ENCODE data around the gene FAM25C. TPM values are rescaled to one million over a fixed set of nuclear protein-coding genes. Genes with fewer than 3 reads are reported as not detected.
"Not testable (repeated sequence)": the region's sequence is repeated elsewhere in the genome, so short reads cannot be mapped to it uniquely, and the experiment has no call there.

FAM25C gene
- total RNA-seq, 1 experiment from 2014 or later, result not detected

DNA sequence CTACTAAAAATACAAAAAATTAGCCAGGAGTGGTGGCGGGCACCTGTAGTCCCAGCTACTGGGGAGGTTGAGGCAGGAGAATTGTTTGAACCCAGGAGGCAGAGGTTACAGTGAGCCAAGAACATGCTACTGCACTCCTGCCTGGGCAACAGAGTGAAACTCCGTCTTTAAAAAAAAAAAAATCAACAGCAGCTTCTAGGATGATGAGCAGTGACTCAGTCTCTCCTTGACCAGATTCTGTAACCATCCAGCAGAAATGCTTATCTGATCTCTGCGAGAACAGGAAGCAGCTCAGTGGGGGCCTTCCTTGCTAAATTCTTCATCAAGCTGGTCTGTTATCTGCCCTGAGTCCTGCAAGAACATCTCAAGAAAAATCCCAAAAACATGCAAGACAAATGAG, 5.5 kb downstream of the FAM25C start:
- not testable (repeated sequence) for H3K4me1 ChIP-seq (ENCODE audit: insufficient read depth, low read length); H2BK20ac ChIP-seq (ENCODE audit: low read depth, low read length, poor library complexity, severe bottlenecking); H3K23me2 ChIP-seq (ENCODE audit: insufficient read length, low read depth, low read length, poor library complexity, severe bottlenecking); H4K20me1 ChIP-seq (ENCODE audit: control insufficient read depth, insufficient read depth, insufficient read length); H3K56ac ChIP-seq (ENCODE audit: insufficient read length, low read depth, low read length); H4K5ac ChIP-seq (ENCODE audit: insufficient read length, low read depth, low read length); H2BK5ac ChIP-seq (ENCODE audit: insufficient read length, low read length); H2AFZ ChIP-seq (ENCODE audit: low read length); H3K4ac ChIP-seq (ENCODE audit: low read depth, low read length); H2BK15ac ChIP-seq (ENCODE audit: low read depth, low read length); H3K9ac ChIP-seq (ENCODE audit: extremely low read depth, insufficient read length, low read length); H3K27me3 ChIP-seq (ENCODE audit: insufficient read depth, low read length); H3K9me3 Mint-ChIP-seq; H4K8ac ChIP-seq (replicated peaks; ENCODE audit: insufficient read length, low read depth, low read length); H2BK120ac ChIP-seq (ENCODE audit: low read depth, low read length, poor library complexity, severe bottlenecking); H3K36me3 Mint-ChIP-seq (ENCODE audit: insufficient read depth in 1 of 3, low read depth in 3 of 3); H3T11ph ChIP-seq (ENCODE audit: low read length); H3K79me1 ChIP-seq (ENCODE audit: insufficient read depth, low read depth, low read length, poor library complexity, severe bottlenecking); H3K18ac ChIP-seq (ENCODE audit: insufficient read length, low read depth, low read length); H3K4me1 Mint-ChIP-seq; H3K79me2 ChIP-seq (ENCODE audit: insufficient read depth, low read length); H3K27me3 Mint-ChIP-seq (ENCODE audit: low read depth); H2BK12ac ChIP-seq (ENCODE audit: insufficient read length, low read depth, low read length); H3K4me2 ChIP-seq (ENCODE audit: insufficient read depth, insufficient read length, low read length); H3K4me3 Mint-ChIP-seq; H3K23ac ChIP-seq (ENCODE audit: insufficient read length, low read depth, low read length); H2AK5ac ChIP-seq (ENCODE audit: insufficient read length, low read length); DNase-seq; H3K27ac Mint-ChIP-seq; H3K14ac ChIP-seq (ENCODE audit: insufficient read depth, low read length); H4K91ac ChIP-seq (ENCODE audit: insufficient read length, low read depth, low read length); H3K9me3 ChIP-seq (ENCODE audit: control insufficient read depth, low read depth, low read length); H3K27ac ChIP-seq (ENCODE audit: insufficient read length, low read depth, low read length)
- no CpG with 5 or more reads among the region's 3 CpGs for WGBS (ENCODE audit: extremely low coverage, insufficient read length, low lambda C conversion rate)

- not testable (repeated sequence) for H3K4me3 Mint-ChIP-seq; H3K4me1 ChIP-seq (ENCODE audit: insufficient read depth, low read length); H3K56ac ChIP-seq (ENCODE audit: insufficient read length, low read depth, low read length); H3K79me2 ChIP-seq (ENCODE audit: insufficient read depth, low read length); H3K27me3 ChIP-seq (ENCODE audit: insufficient read depth, low read length); H3K23me2 ChIP-seq (ENCODE audit: insufficient read length, low read depth, low read length, poor library complexity, severe bottlenecking); H3K4me2 ChIP-seq (ENCODE audit: insufficient read depth, insufficient read length, low read length); H4K8ac ChIP-seq (replicated peaks; ENCODE audit: insufficient read length, low read depth, low read length); H3K27ac Mint-ChIP-seq; H3K9me3 Mint-ChIP-seq; H3K9me3 ChIP-seq (ENCODE audit: control insufficient read depth, low read depth, low read length); H2BK5ac ChIP-seq (ENCODE audit: insufficient read length, low read length); H3K4ac ChIP-seq (ENCODE audit: low read depth, low read length); H3K14ac ChIP-seq (ENCODE audit: insufficient read depth, low read length); H2AFZ ChIP-seq (ENCODE audit: low read length); H3T11ph ChIP-seq (ENCODE audit: low read length); H4K91ac ChIP-seq (ENCODE audit: insufficient read length, low read depth, low read length); H3K18ac ChIP-seq (ENCODE audit: insufficient read length, low read depth, low read length); H2BK15ac ChIP-seq (ENCODE audit: low read depth, low read length); H3K79me1 ChIP-seq (ENCODE audit: insufficient read depth, low read depth, low read length, poor library complexity, severe bottlenecking); H2BK120ac ChIP-seq (ENCODE audit: low read depth, low read length, poor library complexity, severe bottlenecking); H2AK5ac ChIP-seq (ENCODE audit: insufficient read length, low read length); H3K23ac ChIP-seq (ENCODE audit: insufficient read length, low read depth, low read length); H2BK20ac ChIP-seq (ENCODE audit: low read depth, low read length, poor library complexity, severe bottlenecking); H3K36me3 Mint-ChIP-seq (ENCODE audit: insufficient read depth in 1 of 3, low read depth in 3 of 3); H4K20me1 ChIP-seq (ENCODE audit: control insufficient read depth, insufficient read depth, insufficient read length); H2BK12ac ChIP-seq (ENCODE audit: insufficient read length, low read depth, low read length); H3K27ac ChIP-seq (ENCODE audit: insufficient read length, low read depth, low read length); DNase-seq; H3K9ac ChIP-seq (ENCODE audit: extremely low read depth, insufficient read length, low read length); H3K27me3 Mint-ChIP-seq (ENCODE audit: low read depth); H4K5ac ChIP-seq (ENCODE audit: insufficient read length, low read depth, low read length); H3K4me1 Mint-ChIP-seq
- no CpG with 5 or more reads among the region's 11 CpGs for WGBS (ENCODE audit: extremely low coverage, insufficient read length, low lambda C conversion rate)
Measured at GRCh38 chr10:47992560-47992959, 7.0 kb downstream of the FAM25C start.

Measured in H9 (cell line).